Measurements from ENCODE around the gene SPRY1.
A peak's percentile ranks its signal among the peaks of the same experiment; 100 is the strongest.

SPRY1 gene

GRCh38 chr4:123446865-123447474 lies 50.4 kb downstream of the SPRY1 start:
- DNase-seq: peak; percentile 4

GRCh38 chr4:123449362-123449761 lies 52.8 kb downstream of the SPRY1 start:
- no peak for DNase-seq

GRCh38 chr4:123449780-123450179 lies 53.2 kb downstream of the SPRY1 start:
- DNase-seq: peak; percentile 90

GRCh38 chr4:123450393-123450792 lies 53.8 kb downstream of the SPRY1 start:
- no peak for DNase-seq

- DNase-seq: peak; percentile 50
Measured at GRCh38 chr4:123452616-123453015, 56.0 kb downstream of the SPRY1 start.

GRCh38 chr4:123453061-123453680 lies 56.6 kb downstream of the SPRY1 start:
- DNase-seq: no peak
